Suprapubic skin (tissue), 4 donors: ENCODE data around the gene LMX1B. TPM values are rescaled to one million over a fixed set of nuclear protein-coding genes. Genes with fewer than 3 reads are reported as not detected.

ENCODE experiments used
- DNase-seq, 2 donors: peaks; one replicate each; pipeline ENCODE4 v3.0.0-alpha.2; 2019; ENCODE audit warnings: low spot score in 2 of 2
- H3K27ac ChIP-seq: fragments of 200-600 bp; sonication (generic); one replicate; pipeline ENCODE4 v1.5.1; 2019
- H3K27me3 ChIP-seq: fragments of 200-600 bp; sonication (generic); one replicate; pipeline ENCODE4 v1.5.1; 2019
- H3K36me3 ChIP-seq: fragments of 200-600 bp; sonication (generic); one replicate; pipeline ENCODE4 v1.5.1; 2019
- H3K4me1 ChIP-seq: fragments of 200-600 bp; sonication (generic); one replicate; pipeline ENCODE4 v1.5.1; 2019
- H3K4me3 ChIP-seq: fragments of 200-600 bp; sonication (generic); one replicate; pipeline ENCODE4 v1.5.1; 2019; ENCODE audit warnings: mild to moderate bottlenecking
- H3K9me3 ChIP-seq: fragments of 200-600 bp; sonication (generic); one replicate; pipeline ENCODE4 v1.5.1; 2019
- CTCF ChIP-seq, 2 donors: fragments of 200-600 bp in 1 of 2; fragments of 450-650 bp in 1 of 2; sonication (generic) in 1 of 2; IDR thresholded peaks; one replicate each; pipeline ENCODE4 v1.5.1; 2016 to 2019; ENCODE audit warnings: antibody characterized with exemption in 2 of 2, mild to moderate bottlenecking in 1 of 2, moderate library complexity in 1 of 2
- EP300 ChIP-seq: sonication (generic); formaldehyde crosslinking; IDR thresholded peaks from one replicate; pipeline ENCODE4 v1.6.1; 2017; ENCODE audit warnings: antibody characterized with exemption
- POLR2A ChIP-seq, 2 donors: fragments of 450-650 bp; IDR thresholded peaks; one replicate each; pipeline ENCODE4 v1.6.1; 2017; ENCODE audit warnings: antibody characterized with exemption in 2 of 2, mild to moderate bottlenecking in 2 of 2, moderate library complexity in 2 of 2
- POLR2AphosphoS5 ChIP-seq, 3 donors: sonication (generic); formaldehyde crosslinking; IDR thresholded peaks; one replicate each; pipeline ENCODE4 v1.6.1; 2017; ENCODE audit warnings: antibody characterized with exemption in 3 of 3
- WGBS: methylation state at CpG from one replicate; pipeline ENCODE4 v1.1.5; 2018; 5-methylcytosine and 5-hydroxymethylcytosine counted together
- total RNA-seq, 4 donors: library from RNA; depleted of rRNA; stranded (reverse); fragments of >200 nt; gene quantifications; one replicate each; pipeline ENCODE4 v1.1.0, GENCODE V29; 2016

The LMX1B gene
- total RNA-seq, 4 donors from 2014 or later, result 2.4 to 7.8 (median 5.7) TPM

DNA sequence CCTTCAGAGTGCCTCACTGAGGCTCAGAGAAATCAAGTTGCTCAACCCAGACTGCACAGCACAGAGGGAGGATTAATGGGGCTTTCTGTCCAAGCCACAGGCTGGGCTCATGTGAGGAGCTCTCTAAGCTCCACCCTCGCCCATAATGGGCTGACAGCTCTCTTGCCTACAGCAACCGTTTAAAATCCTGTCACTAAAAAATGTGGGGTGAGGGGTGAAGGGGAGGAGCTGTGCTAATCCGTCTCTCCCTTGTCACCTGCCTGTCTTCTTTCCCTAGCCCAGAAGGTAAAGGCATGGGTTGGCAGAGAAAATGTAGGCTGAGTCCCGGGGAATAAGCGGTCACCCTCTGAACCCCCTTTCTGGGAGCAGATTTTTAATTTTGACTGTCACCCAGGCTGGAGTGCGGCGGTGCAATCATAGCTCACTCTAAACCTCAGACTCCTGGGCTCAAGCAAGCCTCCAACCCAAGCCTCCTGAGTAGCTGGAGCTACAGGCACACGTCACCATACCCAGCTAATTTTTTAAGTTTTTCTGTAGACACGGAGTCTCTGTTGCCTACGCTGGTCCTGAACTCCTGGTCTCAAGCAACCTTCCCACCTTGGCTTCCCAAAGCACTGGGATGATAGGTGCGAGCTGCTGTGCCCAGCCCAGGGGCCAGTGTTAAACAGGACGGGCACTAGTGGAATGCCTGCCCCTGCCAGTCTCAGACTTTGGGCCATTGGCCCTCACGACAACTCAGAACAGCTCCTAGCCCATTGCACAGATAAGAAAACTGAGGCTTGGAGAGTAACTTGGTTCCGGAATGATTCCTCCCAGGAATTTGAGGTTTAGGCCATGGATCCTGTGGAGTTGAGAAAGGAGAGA is 89.5 kb downstream of the LMX1B start:
- Histone ChIP-seq H3K27ac (no peak overlapping the region), H3K9me3 (no peaks in the 10 kb centered on the region), H3K36me3 (no peaks in the 10 kb centered on the region), H3K4me3 (no peak overlapping the region), H3K27me3 (peaks cover 69% of the 10 kb centered on the region), H3K4me1 (peaks cover 34% of the 10 kb centered on the region)
- WGBS, result 67% methylated on average over 14 of the region's 14 CpGs
- TF ChIP-seq POLR2AphosphoS5 (IDR thresholded peaks at IDR 0.05) (no peak), EP300 (no peak), CTCF (IDR thresholded peaks at IDR 0.05) (no peak), POLR2A (IDR thresholded peaks at IDR 0.05) (no peak)
- no peak for DNase-seq

DNA sequence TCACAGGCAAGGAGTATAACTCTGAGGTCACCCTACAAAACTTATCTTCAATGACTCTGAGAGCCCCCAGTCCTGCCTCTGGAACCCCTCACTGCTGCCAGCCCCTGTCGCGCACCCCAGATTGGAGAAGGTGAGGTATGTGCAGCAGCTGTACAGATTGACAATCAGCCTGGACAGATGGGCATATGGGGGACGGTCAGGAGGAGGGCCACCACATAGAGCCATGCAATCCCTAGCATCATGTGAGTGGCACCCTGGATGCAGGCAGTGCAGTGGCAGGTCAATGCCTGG is 90.1 kb downstream of the LMX1B start:
- no peak overlapping the region for H3K27ac ChIP-seq
- TF ChIP-seq POLR2A (IDR thresholded peaks at IDR 0.05) (no peak), CTCF (IDR thresholded peaks at IDR 0.05) (no peak), POLR2AphosphoS5 (IDR thresholded peaks at IDR 0.05) (no peak), EP300 (no peak)
- DNase-seq, result peak in 1 of 2 donors; percentile 36
- no peaks in the 10 kb centered on the region for H3K36me3 ChIP-seq
- no peak overlapping the region for H3K4me3 ChIP-seq
- WGBS, result 87% methylated on average over 3 of the region's 3 CpGs
- peaks cover 69% of the 10 kb centered on the region for H3K27me3 ChIP-seq
- H3K9me3 ChIP-seq, result no peaks in the 10 kb centered on the region
- H3K4me1 ChIP-seq, result peaks cover 34% of the 10 kb centered on the region

- Histone ChIP-seq H3K27me3 (peaks cover 68% of the 10 kb centered on the region), H3K27ac (no peak overlapping the region), H3K9me3 (no peaks in the 10 kb centered on the region), H3K36me3 (no peaks in the 10 kb centered on the region), H3K4me3 (no peak overlapping the region), H3K4me1 (peaks cover 34% of the 10 kb centered on the region)
- peak; percentile 58 to 77 for DNase-seq
- TF ChIP-seq POLR2AphosphoS5 (IDR thresholded peaks at IDR 0.05) (no peak), CTCF (IDR thresholded peaks at IDR 0.05) (no peak), POLR2A (IDR thresholded peaks at IDR 0.05) (no peak), EP300 (no peak)
- 37% methylated on average over 10 of the region's 14 CpGs for WGBS
These were observed 90.6 kb downstream of the LMX1B start for GRCh38 chr9:126704157-126704891.

GRCh38 chr9:126704892-126705766 is 91.4 kb downstream of the LMX1B start:
- peaks cover 60% of the 10 kb centered on the region for H3K27me3 ChIP-seq
- H3K36me3 ChIP-seq, result no peaks in the 10 kb centered on the region
- no peak overlapping the region for H3K27ac ChIP-seq
- 4% methylated on average over 26 of the region's 36 CpGs for WGBS
- DNase-seq, result peak; percentile 86 to 90
- H3K4me1 ChIP-seq, result peaks cover 34% of the 10 kb centered on the region
- no peaks in the 10 kb centered on the region for H3K9me3 ChIP-seq
- TF ChIP-seq EP300 (no peak), POLR2A (IDR thresholded peaks at IDR 0.05) (no peak), CTCF (IDR thresholded peaks at IDR 0.05) (peak; percentile 83 to 85), POLR2AphosphoS5 (IDR thresholded peaks at IDR 0.05) (no peak)
- peak overlapping the region; percentile 23 for H3K4me3 ChIP-seq
